ENCODE data around the gene FOXB2.
"Not testable (repeated sequence)": the region's sequence is repeated elsewhere in the genome, so short reads cannot be mapped to it uniquely, and the experiment has no call there.

The FOXB2 gene

GRCh38 chr9:77016526-77017504, 2.6 kb upstream of the FOXB2 start:
- DNase-seq: no peak

GRCh38 chr9:77017505-77017894, 2.0 kb upstream of the FOXB2 start:
- DNase-seq: no peak

GRCh38 chr9:77018058-77018968, 1.1 kb upstream of the FOXB2 start:
- DNase-seq: no peak

DNA sequence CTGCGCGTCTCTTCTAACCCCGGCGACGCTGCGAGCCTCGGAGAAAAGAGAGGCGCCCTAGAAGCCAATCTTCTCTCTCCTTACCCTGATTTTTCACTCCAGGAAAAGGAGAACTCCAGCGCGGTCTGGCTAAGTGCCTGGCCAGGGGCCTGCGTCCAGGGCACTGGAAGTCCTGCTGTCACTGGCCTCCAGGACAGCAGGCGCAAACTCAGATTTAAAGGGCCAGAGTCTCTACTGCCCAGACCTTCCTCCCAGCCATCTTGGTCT, 553 bp upstream of the FOXB2 start:
- no peak for DNase-seq

GRCh38 chr9:77019926-77020412, 514 bp downstream of the FOXB2 start:
- no peak for DNase-seq

GRCh38 chr9:77020413-77021290, 1.2 kb downstream of the FOXB2 start:
- no peak for DNase-seq

DNA sequence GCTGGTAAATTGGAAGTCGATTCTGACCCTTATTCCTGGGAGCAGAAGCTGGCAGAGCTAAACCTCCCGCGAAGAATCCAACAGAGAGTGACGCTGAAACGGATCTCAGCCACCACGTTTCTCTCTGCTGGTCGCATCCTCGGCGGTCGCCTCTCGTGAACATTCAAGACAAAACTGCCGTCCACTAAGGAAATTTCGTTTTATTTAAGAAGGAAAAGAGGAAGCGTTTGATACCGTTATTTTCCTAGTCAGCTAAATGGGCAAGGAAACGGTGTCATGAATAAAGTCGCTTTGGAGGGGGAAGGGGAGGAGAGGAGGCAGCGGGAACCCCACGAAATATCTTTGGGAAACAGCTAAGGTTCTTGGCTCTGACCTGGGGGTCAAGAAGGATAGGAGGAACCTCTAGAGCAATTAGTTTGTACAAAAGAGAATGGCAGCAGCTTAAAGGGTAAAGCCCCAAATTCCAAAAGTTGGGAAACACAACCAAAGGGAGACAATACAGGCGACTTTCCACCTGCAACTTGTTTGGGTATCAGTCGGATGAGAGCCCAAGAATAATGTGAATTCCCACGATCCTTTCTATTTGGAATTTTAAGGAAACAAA, 1.9 kb downstream of the FOXB2 start:
- no peak for DNase-seq

DNA sequence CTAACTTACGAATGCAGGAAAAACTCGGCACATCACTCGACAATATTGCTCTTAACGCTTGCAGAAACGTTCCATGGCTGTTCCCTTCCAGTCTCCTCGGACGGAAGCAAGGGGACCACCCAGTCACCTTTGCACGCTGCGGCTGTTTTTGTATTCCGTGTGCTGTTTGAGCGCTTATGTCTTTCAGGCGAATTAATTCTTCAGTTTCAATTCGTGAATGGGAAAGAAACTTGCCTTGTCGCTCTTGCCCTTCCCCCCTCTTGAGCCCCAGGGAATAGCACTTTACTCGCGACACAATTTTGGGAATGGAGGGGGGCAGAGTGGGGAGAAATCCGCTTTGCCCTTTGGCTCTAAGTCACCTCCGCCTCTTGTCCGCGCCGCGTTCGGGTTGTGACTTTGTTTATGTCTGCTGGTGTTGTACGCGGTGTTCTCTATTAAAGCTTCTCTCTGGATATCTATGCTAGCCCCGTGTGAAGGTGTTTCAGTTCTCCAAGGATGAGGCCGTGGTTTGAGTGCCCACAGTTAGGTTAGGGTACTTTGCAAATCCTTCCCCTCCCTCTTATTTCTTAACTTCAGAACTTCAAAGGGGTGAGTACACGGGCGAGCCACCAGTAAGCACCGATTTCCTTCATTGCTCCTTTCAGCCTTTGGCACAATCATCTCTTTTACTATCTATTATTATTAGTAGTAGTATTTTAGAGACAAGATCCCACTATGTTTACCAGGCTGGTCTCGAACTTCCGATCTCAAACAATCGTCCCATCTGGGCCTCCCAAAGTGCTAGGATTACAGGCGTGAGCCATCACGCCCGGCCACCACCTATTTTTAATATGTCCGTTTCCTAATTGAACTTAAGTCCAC, 2.7 kb downstream of the FOXB2 start:
- no peak for DNase-seq

- DNase-seq: no peak
These were observed 3.5 kb downstream of the FOXB2 start for GRCh38 chr9:77022783-77023440.

- no peak for DNase-seq
These were observed 4.3 kb downstream of the FOXB2 start for GRCh38 chr9:77023726-77024125.

DNA sequence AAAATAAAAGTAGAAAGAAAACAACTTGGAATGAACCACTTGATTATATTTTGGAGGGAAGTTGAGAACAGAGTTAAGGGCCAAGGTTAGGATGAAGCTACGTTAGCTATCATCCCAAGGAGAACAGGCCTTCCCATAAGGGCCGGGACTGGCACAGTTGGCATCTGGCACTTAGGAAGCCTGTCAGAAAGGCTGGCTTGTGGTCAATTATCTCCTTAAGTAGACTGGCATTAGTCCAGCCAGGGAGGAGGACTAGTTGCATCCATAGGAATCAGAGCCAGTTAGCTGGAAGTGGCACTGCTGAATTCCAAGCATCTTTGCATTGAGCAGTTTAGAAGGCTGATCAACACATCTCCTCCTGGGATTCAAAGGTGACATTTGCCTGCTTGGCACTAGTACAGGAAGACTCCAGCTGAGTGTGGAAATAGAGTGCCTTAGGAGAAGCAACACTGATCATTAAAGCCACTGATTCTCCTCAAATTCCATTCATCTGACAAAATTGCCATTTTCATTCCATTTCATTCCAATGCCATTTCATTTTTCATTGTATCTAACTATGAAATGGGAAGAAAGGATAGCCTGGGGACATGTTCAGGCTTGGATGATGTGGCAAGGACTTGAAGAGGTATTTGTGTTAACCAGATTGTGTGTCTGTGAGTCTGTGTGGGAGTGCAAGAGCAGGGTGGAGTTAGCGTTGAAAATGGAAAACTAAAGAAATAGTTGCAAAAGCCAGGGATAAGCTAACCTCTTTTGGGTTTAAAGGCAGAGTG, 5.5 kb downstream of the FOXB2 start:
- DNase-seq: no peak

- no peak for DNase-seq
These were observed 9.0 kb downstream of the FOXB2 start for GRCh38 chr9:77028478-77028877.

GRCh38 chr9:77030045-77030444, 10.6 kb downstream of the FOXB2 start:
- no peak for DNase-seq

DNA sequence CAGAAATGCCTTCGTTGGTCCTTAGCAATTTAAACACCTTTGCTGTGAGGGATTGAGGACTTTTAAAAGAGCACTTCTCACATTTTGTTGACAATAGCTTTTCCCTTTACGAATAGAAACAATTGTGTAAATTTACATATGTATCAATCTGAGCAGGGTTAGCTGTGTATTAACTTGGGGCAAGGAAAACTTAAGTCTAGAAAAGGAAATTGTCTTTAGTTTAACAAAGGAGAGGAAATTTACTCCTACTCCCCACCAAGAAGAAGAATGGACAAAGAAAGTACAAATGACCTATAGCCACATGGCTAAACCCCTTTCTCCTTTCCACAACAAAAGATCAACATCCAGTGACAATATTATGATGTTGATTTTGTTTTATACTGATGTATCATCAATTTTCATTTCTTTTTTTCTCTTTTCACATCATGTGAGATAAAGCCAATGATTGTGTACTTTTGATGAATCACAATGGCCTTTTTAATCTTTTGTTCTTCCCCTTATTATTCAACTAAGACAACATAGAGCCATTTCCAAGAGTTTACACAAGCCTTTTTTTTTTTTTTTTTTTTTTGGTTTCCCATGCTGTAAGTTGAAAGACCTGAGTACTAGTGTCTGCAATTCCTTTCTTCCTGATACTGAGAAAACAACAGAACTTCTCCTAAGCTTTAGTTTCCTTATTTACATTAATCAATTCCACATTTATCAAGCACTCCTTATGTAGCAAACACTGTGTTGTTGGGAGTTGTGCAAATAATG, 19.0 kb downstream of the FOXB2 start:
- DNase-seq: no peak

DNA sequence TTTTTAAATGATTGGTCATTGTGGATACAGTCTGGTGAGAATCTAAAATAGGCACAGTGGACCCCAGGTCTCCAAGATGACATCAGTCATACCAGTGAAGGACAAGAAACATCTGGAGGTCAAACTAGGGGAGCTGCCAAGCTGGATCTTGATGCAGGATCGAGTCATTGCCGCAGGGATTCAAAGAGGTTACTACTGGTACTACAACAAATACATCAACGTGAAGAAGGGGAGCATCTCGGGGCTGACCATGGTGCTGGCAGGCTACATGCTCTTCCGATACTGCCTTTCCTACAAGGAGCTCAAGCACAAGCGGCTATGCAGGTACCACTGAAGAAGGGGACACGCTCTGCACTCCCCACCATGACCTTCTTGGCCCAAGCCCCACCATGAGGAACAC, 20.9 kb downstream of the FOXB2 start:
- no peak for DNase-seq

DNA sequence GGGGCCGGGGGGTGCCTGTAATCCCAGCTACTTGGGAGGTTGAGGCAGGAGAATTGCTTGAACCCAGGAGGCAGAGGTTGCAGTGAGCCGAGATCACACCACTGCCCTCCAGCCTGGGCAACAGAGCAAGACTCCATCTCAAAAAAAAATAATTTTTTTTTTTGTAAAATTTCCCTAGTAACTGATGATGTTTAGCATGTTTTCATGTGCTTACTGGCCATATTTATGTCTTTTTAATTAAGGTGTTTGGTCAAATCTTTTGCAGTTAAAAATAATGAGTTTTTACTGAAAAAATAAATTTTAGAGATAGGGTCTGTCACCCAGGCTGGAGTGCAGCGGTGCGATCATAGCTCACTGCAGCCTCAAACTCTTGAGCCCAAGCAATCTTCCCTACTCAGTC, 24.3 kb downstream of the FOXB2 start:
- DNase-seq: not testable (repeated sequence)

GRCh38 chr9:77060681-77061080, 41.2 kb downstream of the FOXB2 start:
- DNase-seq: not testable (repeated sequence)

- DNase-seq: no peak
These were observed 44.3 kb downstream of the FOXB2 start for GRCh38 chr9:77063645-77064285.

DNA sequence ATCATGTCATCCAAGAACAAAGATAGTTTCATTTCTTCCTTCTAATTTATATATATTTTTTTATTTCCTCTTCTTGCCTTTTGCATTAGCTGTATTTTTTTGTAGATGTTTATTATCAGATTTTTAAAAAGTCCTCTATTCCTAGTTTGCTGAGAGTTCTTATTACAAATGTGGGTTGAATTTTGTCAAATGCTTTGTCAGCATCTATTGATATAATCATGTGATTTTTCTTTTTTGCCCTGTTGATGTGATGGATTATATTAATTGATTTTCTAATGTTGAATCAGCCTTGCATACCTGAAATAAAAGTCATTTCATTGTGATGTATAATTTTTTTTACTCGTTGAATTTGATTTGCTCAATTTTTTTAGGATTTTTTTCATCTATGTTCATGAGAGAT, 46.9 kb downstream of the FOXB2 start:
- no peak for DNase-seq

All from NCI-H187 (cell line).